GM19035 (cell line): ENCODE results near the gene STON2.
"Not testable (repeated sequence)": the region's sequence is repeated elsewhere in the genome, so short reads cannot be mapped to it uniquely, and the experiment has no call there.

Experiments
- ATAC-seq: cut with Tn5 transposase; IDR thresholded peaks from one replicate; pipeline ENCODE4 v1.9.1; 2021; ENCODE audit not compliant: unreplicated experiment

The STON2 gene

DNA sequence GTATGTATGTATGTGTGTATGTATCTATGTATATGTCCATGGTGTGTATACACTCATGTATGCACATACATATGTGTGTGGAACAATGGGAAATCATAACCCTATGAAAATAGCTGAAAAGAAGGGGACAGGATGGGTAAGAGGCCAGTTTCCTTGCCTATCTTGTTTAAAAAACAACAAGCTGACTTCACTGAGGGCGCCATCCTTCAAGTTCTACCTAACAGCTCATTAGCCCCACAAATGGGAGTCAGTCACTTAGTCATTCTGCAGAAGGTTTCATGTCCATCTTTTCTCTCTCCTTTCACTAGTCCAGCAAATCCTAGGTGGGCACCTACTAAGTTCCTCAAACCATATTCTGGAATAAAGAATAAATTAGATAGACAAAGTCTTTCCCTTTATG, 14.7 kb downstream of the STON2 start:
- no peak for ATAC-seq

- ATAC-seq: no peak
Observed at GRCh38 chr14:81384900-81385299, 15.2 kb downstream of the STON2 start.

- no peak for ATAC-seq
Observed at GRCh38 chr14:81382517-81383225, 17.5 kb downstream of the STON2 start.

- ATAC-seq: not testable (repeated sequence)
Observed at GRCh38 chr14:81380009-81380408, 20.1 kb downstream of the STON2 start.

DNA sequence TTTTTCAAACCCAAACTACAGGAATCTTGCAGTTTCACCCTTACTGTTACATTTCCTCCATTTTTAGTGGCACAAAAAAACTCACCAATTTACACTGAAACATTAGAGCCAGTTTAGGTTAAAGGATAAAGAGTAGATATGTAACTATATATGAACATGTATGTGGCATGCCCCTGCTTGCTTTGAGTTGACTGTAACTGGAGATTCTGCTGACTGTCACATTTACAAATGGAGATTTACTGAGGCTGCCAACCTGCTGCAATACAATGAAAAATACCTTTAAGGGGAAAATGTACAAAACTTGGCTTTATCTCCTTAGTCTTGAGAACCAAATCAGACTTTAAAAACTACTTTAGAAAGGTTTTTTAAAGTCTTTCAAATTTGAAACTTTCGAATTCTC, 28.3 kb downstream of the STON2 start:
- ATAC-seq: no peak

DNA sequence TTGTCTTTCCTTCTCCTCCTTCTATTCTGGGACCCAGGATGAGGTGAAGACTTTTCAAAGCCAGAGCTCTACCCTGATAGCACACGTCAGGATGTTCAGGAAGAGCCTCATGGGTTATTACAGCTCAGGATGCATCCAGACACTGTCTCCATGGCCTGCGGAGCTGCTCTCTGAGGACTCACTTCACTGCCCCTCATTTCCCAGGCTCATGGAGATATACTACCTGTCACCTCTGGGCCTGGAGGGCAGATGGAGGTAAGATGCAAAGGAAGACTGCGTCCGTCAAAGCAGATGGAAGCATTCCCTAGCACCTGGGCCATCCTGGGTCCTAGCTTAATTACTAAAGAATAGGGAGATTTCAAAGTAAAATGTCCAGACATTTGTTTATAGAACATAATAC, 32.6 kb downstream of the STON2 start:
- ATAC-seq: no peak

- ATAC-seq: no peak
Observed at GRCh38 chr14:81366884-81367283, 33.2 kb downstream of the STON2 start.

DNA sequence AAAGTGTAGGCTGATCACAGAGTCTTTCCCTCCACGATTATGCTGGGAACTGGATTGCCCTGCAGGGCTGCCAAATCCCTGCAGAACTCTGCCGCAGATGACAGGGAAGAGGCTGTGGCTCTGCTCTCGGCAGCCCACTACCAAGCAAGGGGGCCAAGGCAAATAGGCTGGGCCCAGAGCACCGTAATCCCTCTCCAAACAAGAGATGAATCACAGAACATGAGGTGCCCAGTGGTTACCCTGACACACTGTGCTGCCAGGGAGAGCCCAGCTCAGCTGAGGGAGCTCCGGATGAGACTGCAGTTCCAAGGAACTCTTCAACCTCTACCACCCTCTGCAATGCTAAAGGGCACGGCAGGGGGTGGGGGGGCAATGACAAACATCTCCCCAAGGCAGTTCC, 33.9 kb downstream of the STON2 start:
- no peak for ATAC-seq

- no peak for ATAC-seq
Observed at GRCh38 chr14:81363746-81364378, 36.3 kb downstream of the STON2 start.

DNA sequence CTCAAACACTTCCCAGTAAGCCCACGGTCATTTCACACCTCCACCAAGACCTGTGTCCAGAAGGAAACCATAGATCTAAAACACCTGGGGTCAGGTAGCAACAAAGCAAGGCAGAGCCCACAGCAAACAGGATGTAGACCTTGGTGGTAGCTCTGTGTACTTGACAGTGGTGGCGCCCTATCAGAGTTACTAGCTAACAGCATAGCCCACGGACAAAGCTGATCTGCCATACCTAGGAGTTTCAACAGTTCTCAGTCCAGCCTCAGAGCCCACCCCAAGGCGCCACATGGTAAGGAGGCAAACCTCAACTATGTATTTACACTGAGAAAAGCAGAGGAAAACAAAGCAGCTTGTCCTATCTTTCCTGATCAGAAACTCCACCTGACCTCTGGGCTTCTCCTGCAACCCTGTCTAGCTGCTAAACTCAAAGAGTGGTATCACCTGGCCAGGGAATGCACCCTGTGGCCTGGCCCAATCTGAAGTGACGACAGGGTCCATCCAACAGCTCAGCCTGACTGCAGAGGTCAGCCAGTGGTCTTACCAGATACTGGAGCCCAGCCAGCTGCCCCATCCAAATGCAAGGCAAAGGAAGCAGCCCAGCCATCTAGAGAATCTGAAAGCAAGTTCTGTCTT, 46.3 kb downstream of the STON2 start:
- no peak for ATAC-seq

DNA sequence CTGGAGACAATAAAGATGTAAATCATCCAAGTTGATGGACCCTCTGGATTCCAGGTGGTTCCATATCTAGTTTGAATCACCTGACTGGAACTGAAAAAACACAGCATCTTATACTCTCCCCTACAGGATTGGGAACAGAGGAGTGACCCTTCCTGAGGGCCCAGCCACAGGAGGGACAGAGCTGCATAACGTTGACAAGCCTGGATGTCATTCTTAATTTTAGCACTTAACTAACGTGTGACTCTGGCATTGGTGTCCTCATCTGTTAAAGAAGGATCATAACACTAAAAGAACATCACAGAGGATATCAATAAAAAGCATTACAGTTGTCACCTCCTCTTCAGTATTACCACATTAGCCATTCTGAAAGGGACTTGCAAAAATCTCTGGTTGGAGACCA, 47.7 kb downstream of the STON2 start:
- ATAC-seq: no peak

DNA sequence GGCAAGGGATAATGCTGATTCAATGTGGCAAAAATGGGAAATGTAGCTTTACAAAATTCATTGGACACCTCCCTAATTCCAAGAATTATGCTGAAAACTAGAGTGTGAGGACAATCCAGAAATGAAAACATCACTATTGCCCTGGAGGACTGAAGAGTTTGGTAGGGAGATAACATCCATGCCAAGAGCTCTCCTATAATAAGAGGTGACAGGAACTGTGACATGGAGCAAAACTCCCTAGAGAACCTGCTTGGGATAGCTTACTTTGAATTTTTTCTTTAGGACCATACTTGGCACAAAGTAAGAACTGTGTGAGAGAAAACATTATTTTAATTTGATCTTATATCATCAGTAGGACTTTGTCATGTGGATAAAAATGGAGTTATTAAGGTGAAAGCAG, 48.9 kb downstream of the STON2 start:
- ATAC-seq: no peak

GRCh38 chr14:81350344-81351130, 49.6 kb downstream of the STON2 start:
- no peak for ATAC-seq

DNA sequence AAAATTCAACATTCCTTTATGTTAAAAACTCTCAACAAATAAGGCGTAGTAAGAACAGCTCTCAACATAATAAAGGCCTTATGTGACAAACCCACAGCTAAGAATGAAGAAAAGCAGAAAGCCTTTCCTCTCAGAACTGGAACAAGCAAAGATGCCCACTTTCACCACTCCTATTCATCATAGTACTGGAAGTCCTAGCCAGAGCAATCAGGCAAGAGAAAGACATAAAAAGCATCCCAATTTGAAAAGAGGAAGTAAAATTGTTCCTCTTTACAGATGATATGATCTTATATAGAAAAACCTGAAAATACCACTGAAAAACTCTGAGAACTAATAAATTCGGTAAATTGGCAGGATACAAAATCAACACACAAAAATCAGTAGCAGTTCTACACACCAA, 52.1 kb downstream of the STON2 start:
- ATAC-seq: no peak

DNA sequence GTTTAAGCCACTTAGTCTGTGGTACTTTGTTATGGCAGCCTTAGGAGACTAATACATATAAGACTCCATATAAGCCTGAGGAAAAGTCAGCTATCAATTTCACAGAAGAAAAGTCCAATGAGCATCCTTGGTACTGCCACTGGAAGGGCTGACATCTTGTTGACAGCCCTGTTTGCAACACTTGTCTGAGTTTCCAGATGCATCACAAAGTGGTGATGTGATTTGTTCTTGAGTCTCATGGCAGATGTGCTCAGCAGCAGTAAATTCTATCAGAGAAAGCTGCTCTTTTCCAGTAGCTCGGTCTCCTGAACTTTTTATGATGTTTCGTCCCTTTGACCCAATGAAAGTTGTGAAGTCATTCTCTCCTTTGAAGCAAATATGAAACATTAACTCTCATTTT, 54.3 kb downstream of the STON2 start:
- no peak for ATAC-seq

GRCh38 chr14:81344481-81345160, 55.5 kb downstream of the STON2 start:
- ATAC-seq: no peak

GRCh38 chr14:81343701-81344100, 56.4 kb downstream of the STON2 start:
- no peak for ATAC-seq

DNA sequence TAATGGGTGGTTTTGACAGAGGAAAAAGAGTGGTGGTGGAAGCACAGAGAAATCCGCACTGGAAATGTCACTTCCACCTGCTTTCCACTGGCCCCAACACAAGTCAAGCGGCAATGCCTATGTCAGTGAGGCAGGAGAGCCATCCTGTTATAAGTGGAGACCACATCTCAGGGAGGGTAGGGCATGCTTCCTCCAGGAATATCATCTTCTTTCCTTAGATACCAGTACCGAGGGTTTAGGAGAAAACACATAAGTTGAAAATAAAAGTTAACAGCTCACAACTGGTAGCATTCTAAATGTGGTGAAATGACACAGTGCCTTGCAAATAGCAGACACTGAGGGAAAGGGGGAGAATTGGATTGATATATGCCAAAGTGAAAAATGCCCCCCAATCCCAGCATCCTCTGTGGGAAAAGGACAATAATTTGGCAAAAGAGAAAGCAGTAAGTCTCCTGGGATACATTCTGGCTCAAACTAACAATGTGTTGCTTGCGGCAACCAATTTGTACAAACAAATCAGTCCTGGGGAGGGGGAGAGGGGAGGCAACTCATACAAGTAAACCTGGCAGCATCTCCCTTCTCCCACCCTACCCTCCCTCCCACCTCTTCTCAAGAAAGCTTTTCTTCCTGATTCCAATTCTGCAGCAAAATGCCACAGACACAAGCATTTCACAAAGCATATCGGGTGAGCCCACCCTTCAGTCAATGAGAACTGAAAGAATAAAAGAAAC, 57.1 kb downstream of the STON2 start:
- no peak for ATAC-seq

DNA sequence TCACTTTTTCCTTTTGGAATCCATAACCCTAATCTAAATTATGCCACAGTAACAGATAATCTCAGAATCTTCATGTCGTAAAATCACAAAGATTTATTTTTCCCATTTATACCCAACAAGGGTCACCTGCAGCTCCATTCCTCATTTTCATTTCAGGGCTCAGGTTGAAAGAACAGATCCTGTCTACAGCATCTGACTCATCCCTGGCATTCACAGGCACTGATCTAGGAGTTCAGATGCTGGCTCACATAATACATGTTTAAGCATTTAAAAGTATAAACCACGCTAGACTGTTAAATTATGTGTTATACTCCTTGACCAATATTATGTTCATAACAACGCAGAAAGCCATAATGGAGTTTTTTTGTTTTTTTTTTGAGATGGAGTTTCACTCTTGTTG, 58.3 kb downstream of the STON2 start:
- ATAC-seq: no peak

- no peak for ATAC-seq
Observed at GRCh38 chr14:81341370-81341769, 58.8 kb downstream of the STON2 start.
